WTC11 (cell line): ENCODE measurements around the gene SLC4A1AP. TPM values are rescaled to one million over a fixed set of nuclear protein-coding genes. Genes with fewer than 3 reads are reported as not detected.
A peak's percentile ranks its signal among the peaks of the same experiment; 100 is the strongest.

Experiments used
- ATAC-seq: fragments of 200-7000 bp; cut with Tn5 transposase; 2 replicates; pipeline ENCODE4 v1.10.0; 2021; ENCODE audit warnings: mild to moderate bottlenecking, moderate library complexity
- CTCF ChIA-PET: fragments of 300-600 bp; sonication (Branson Sonifier 250); formaldehyde crosslinking; loops from one replicate; lab custom pipeline; 2021; ENCODE audit warnings: antibody characterized with exemption; lab: Charles Lee
- POLR2A ChIA-PET: fragments of 350-600 bp; sonication (Branson Sonifier 250); formaldehyde crosslinking; loops from one replicate; lab custom pipeline; 2021; ENCODE audit warnings: antibody characterized with exemption; lab: Charles Lee
- DNase-seq: peaks from one replicate; pipeline ENCODE4 v3.0.0; 2021; ENCODE audit warnings: low spot score
- H3K27ac Mint-ChIP-seq: 2 replicates; pipeline ENCODE4 v1.8.0; 2021; ENCODE audit warnings: mixed read lengths
- H3K27me3 Mint-ChIP-seq: 2 replicates; pipeline ENCODE4 v1.8.0; 2021; ENCODE audit warnings: low read depth, mild to moderate bottlenecking, moderate library complexity, mixed read lengths
- H3K36me3 Mint-ChIP-seq: 2 replicates; pipeline ENCODE4 v1.8.0; 2021; ENCODE audit warnings: mixed read lengths
- H3K4me1 Mint-ChIP-seq: 2 replicates; pipeline ENCODE4 v1.8.0; 2022; ENCODE audit warnings: mixed read lengths
- H3K4me3 Mint-ChIP-seq: 2 replicates; pipeline ENCODE4 v1.8.0; 2021; ENCODE audit warnings: mild to moderate bottlenecking, moderate library complexity, mixed read lengths
- H3K9me3 Mint-ChIP-seq: 2 replicates; pipeline ENCODE4 v1.8.0; 2021; ENCODE audit warnings: mixed read lengths
- CBFB ChIP-seq: sonication (generic); formaldehyde crosslinking; IDR thresholded peaks from 2 replicates; pipeline ENCODE4 v1.8.1; 2022; ENCODE audit warnings: mild to moderate bottlenecking, low read depth, missing genetic modification reagents
- CREM ChIP-seq: sonication (generic); formaldehyde crosslinking; IDR thresholded peaks from 2 replicates; pipeline ENCODE4 v1.8.1; 2022; ENCODE audit warnings: mild to moderate bottlenecking, missing genetic modification reagents, moderate library complexity
- FOXJ3 ChIP-seq: sonication (generic); formaldehyde crosslinking; IDR thresholded peaks from 2 replicates; pipeline ENCODE4 v1.9.0; 2021; ENCODE audit warnings: missing genetic modification reagents, mild to moderate bottlenecking, borderline replicate concordance
- FOXK1 ChIP-seq: sonication (generic); formaldehyde crosslinking; IDR thresholded peaks from 2 replicates; pipeline ENCODE4 v1.8.0; 2022; ENCODE audit warnings: mild to moderate bottlenecking, moderate library complexity, missing genetic modification reagents
- FOXP1 ChIP-seq: sonication (generic); formaldehyde crosslinking; IDR thresholded peaks from 2 replicates; pipeline ENCODE4 v1.8.0; 2022; ENCODE audit warnings: missing genetic modification reagents, mild to moderate bottlenecking, moderate library complexity, borderline replicate concordance
- GTF2I ChIP-seq: fragments of 250-450 bp; sonication (Bioruptor Pico); conservative IDR thresholded peaks from 2 replicates; pipeline ENCODE4 v1.4.0; 2021; ENCODE audit warnings: mild to moderate bottlenecking
- HMGXB4 ChIP-seq: sonication (generic); formaldehyde crosslinking; IDR thresholded peaks from 2 replicates; pipeline ENCODE4 v1.8.1; 2023; ENCODE audit warnings: mild to moderate bottlenecking, moderate library complexity, missing genetic modification reagents
- STAT6 ChIP-seq: sonication (generic); formaldehyde crosslinking; conservative IDR thresholded peaks from 2 replicates; pipeline ENCODE4 v1.8.1; 2023; ENCODE audit warnings: mild to moderate bottlenecking, low read depth, missing genetic modification reagents, moderate library complexity
- USF1 ChIP-seq: sonication (generic); formaldehyde crosslinking; IDR thresholded peaks from 2 replicates; pipeline ENCODE4 v1.8.0; 2022; ENCODE audit warnings: mild to moderate bottlenecking, missing genetic modification reagents
- ZNF121 ChIP-seq: sonication (generic); formaldehyde crosslinking; IDR thresholded peaks from 2 replicates; pipeline ENCODE4 v1.8.0; 2023; ENCODE audit warnings: missing genetic modification reagents
- ZNF263 ChIP-seq: sonication (generic); formaldehyde crosslinking; IDR thresholded peaks from 2 replicates; pipeline ENCODE4 v1.8.1; 2022; ENCODE audit warnings: low read depth, mild to moderate bottlenecking, moderate library complexity, missing genetic modification reagents
- ZNF281 ChIP-seq: sonication (generic); formaldehyde crosslinking; IDR thresholded peaks from 2 replicates; pipeline ENCODE4 v1.8.0; 2023; ENCODE audit warnings: mild to moderate bottlenecking, missing genetic modification reagents
- ZNF423 ChIP-seq: fragments of 250-450 bp; sonication (Bioruptor Pico); IDR thresholded peaks from 2 replicates; pipeline ENCODE4 v2.1.2; 2022; ENCODE audit warnings: mild to moderate bottlenecking, moderate library complexity
- total RNA-seq: library from RNA; stranded (reverse); gene quantifications from 3 replicates; pipeline ENCODE4 v1.2.3, GENCODE V29; 2021
- TF ChIP-seq, protein P1 (sequence below): fragments of 250-450 bp; sonication (Bioruptor Pico); IDR thresholded peaks from 2 replicates; pipeline ENCODE4 v1.9.0; 2021; ENCODE audit warnings: mild to moderate bottlenecking
- TF ChIP-seq, protein P2 (sequence below): fragments of 250-450 bp; sonication (Bioruptor Pico); IDR thresholded peaks from 2 replicates; pipeline ENCODE4 v1.8.0; 2021; ENCODE audit warnings: mild to moderate bottlenecking

Gene SLC4A1AP
- total RNA-seq, 1 experiment from 2014 or later, result 20.1 TPM

- TF ChIP-seq STAT6, result no peak
These were observed 49.5 kb downstream of the SLC4A1AP start (continued) for GRCh38 chr2:27713201-27713600.

DNA sequence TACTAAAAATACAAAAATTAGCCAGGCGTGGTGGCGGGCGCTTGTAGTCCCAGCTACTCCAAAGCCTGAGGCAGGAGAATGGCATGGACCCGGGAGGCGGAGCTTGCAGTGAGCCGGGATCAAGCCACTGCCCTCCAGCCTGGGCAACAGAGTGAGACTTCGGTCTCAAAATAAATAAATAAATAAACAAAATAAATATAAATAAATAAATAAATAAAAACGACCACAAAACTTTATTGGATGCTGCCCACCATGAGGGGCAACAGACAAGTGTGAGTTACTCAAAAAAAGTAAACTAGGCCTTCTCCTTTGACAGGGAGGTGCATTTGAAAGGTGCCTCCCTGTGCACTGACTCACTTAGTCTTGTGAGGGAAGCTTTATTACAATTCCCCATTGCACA is 50.4 kb downstream of the SLC4A1AP start:
- Mint-ChIP-seq H3K27me3 (peaks cover 17% of the 10 kb centered on the region), H3K36me3 (no peaks in the 10 kb centered on the region), H3K27ac (no peak overlapping the region), H3K9me3 (no peaks in the 10 kb centered on the region), H3K4me1 (peaks cover 18% of the 10 kb centered on the region), H3K4me3 (peak overlapping the region; percentile 81)
- POLR2A ChIA-PET, result no interaction called here
- no peak for ATAC-seq
- no peak for DNase-seq
- CTCF ChIA-PET, result interaction anchor here (1.4 to 3.2 kb wide), 3 partner anchors 9 to 31 kb away, joined by 12 to 22 read pairs (median 13); no protein-coding TSS in a partner anchor
- no peak for TF ChIP-seq CBFB (CRISPR knock-in tag)
- no peak for TF ChIP-seq ZNF281
- no peak for TF ChIP-seq FOXP1
- TF ChIP-seq ZNF423 (CRISPR knock-in tag), result no peak
- TF ChIP-seq, protein P1, sequence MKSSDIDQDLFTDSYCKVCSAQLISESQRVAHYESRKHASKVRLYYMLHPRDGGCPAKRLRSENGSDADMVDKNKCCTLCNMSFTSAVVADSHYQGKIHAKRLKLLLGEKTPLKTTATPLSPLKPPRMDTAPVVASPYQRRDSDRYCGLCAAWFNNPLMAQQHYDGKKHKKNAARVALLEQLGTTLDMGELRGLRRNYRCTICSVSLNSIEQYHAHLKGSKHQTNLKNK, result no peak
- TF ChIP-seq CREM (CRISPR knock-in tag), result no peak
- TF ChIP-seq ZNF263, result no peak
- TF ChIP-seq, protein P2, sequence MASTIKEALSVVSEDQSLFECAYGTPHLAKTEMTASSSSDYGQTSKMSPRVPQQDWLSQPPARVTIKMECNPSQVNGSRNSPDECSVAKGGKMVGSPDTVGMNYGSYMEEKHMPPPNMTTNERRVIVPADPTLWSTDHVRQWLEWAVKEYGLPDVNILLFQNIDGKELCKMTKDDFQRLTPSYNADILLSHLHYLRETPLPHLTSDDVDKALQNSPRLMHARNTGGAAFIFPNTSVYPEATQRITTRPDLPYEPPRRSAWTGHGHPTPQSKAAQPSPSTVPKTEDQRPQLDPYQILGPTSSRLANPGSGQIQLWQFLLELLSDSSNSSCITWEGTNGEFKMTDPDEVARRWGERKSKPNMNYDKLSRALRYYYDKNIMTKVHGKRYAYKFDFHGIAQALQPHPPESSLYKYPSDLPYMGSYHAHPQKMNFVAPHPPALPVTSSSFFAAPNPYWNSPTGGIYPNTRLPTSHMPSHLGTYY (CRISPR knock-in tag), result no peak
- TF ChIP-seq HMGXB4 (CRISPR knock-in tag), result no peak
- TF ChIP-seq GTF2I (CRISPR knock-in tag), result no peak
- TF ChIP-seq FOXK1 (CRISPR knock-in tag), result no peak
- TF ChIP-seq FOXJ3, result no peak

GRCh38 chr2:27714851-27715291 is 51.2 kb downstream of the SLC4A1AP start:
- peak; percentile 21 for ATAC-seq
- TF ChIP-seq ZNF121, result peak; percentile 81; the same call in 1 of the 2 replicates
- no peak for TF ChIP-seq USF1 (CRISPR knock-in tag)
- Mint-ChIP-seq H3K9me3 (no peaks in the 10 kb centered on the region), H3K36me3 (no peaks in the 10 kb centered on the region), H3K4me1 (peaks cover 18% of the 10 kb centered on the region), H3K27me3 (peaks cover 17% of the 10 kb centered on the region), H3K27ac (no peak overlapping the region), H3K4me3 (peak overlapping the region; percentile 81)
- ChIA-PET POLR2A (no interaction called here), CTCF (interaction anchor here (1.1 to 2.0 kb wide), 4 partner anchors 9 to 38 kb away, joined by 4 to 19 read pairs (median 12); no protein-coding TSS in a partner anchor)
- peak; percentile 29 for DNase-seq
